ENCODE results near the gene DGKB.

The DGKB gene

GRCh38 chr7:14432924-14433323 lies 469.6 kb downstream of the DGKB start:
- H3K9me3 ChIP-seq = no peaks in the 10 kb centered on the region
- no peak for TF ChIP-seq CTCF (IDR thresholded peaks at IDR 0.05; ENCODE audit: low read depth, low read length)
- H3K27me3 ChIP-seq = no peaks in the 10 kb centered on the region
- H3K4me1 ChIP-seq = peaks cover 3% of the 10 kb centered on the region; the same call in 1 of the 2 replicates
- H3K4me3 ChIP-seq (ENCODE audit: low read depth, low read length) = no peak overlapping the region
- H3K36me3 ChIP-seq = no peaks in the 10 kb centered on the region
- no peak for DNase-seq

GRCh38 chr7:14430926-14431325 lies 471.6 kb downstream of the DGKB start:
- H3K9me3 ChIP-seq = no peaks in the 10 kb centered on the region
- H3K4me3 ChIP-seq (ENCODE audit: low read depth, low read length) = no peak overlapping the region
- no peaks in the 10 kb centered on the region for H3K36me3 ChIP-seq
- H3K27me3 ChIP-seq = no peaks in the 10 kb centered on the region
- no peak for TF ChIP-seq CTCF (IDR thresholded peaks at IDR 0.05; ENCODE audit: low read depth, low read length)
- H3K4me1 ChIP-seq = peaks cover 3% of the 10 kb centered on the region; the same call in 1 of the 2 replicates
- DNase-seq = no peak

GRCh38 chr7:14425559-14425958 lies 477.0 kb downstream of the DGKB start:
- Histone ChIP-seq H3K36me3 (no peaks in the 10 kb centered on the region), H3K9me3 (no peaks in the 10 kb centered on the region), H3K4me3 (ENCODE audit: low read depth, low read length) (no peak overlapping the region), H3K4me1 (peaks cover 14% of the 10 kb centered on the region), H3K27me3 (no peaks in the 10 kb centered on the region)
- TF ChIP-seq CTCF (IDR thresholded peaks at IDR 0.05; ENCODE audit: low read depth, low read length) = no peak
- DNase-seq = no peak

- Histone ChIP-seq H3K27me3 (no peaks in the 10 kb centered on the region), H3K36me3 (no peaks in the 10 kb centered on the region), H3K4me3 (ENCODE audit: low read depth, low read length) (no peak overlapping the region), H3K4me1 (peaks cover 15% of the 10 kb centered on the region), H3K9me3 (no peaks in the 10 kb centered on the region)
- TF ChIP-seq CTCF (IDR thresholded peaks at IDR 0.05; ENCODE audit: low read depth, low read length) = peak; percentile 50
- no peak for DNase-seq
Observed at GRCh38 chr7:14424675-14425074, 477.9 kb downstream of the DGKB start.

- no peak overlapping the region for H3K4me3 ChIP-seq (ENCODE audit: low read depth, low read length)
- H3K9me3 ChIP-seq = no peaks in the 10 kb centered on the region
- no peaks in the 10 kb centered on the region for H3K36me3 ChIP-seq
- peak; percentile 8 for DNase-seq
- TF ChIP-seq CTCF (IDR thresholded peaks at IDR 0.05; ENCODE audit: low read depth, low read length) = no peak
- H3K4me1 ChIP-seq = peaks cover 23% of the 10 kb centered on the region
- no peaks in the 10 kb centered on the region for H3K27me3 ChIP-seq
Observed at GRCh38 chr7:14420768-14421167, 481.8 kb downstream of the DGKB start.

GRCh38 chr7:14419531-14419930 lies 483.0 kb downstream of the DGKB start:
- no peaks in the 10 kb centered on the region for H3K9me3 ChIP-seq
- no peaks in the 10 kb centered on the region for H3K36me3 ChIP-seq
- peaks cover 15% of the 10 kb centered on the region for H3K4me1 ChIP-seq
- H3K27me3 ChIP-seq = no peaks in the 10 kb centered on the region
- TF ChIP-seq CTCF (IDR thresholded peaks at IDR 0.05; ENCODE audit: low read depth, low read length) = no peak
- no peak for DNase-seq
- no peak overlapping the region for H3K4me3 ChIP-seq (ENCODE audit: low read depth, low read length)
